Mucosa of descending colon (tissue), 3 donors: ENCODE data around the gene REELD1. TPM values are rescaled to one million over a fixed set of nuclear protein-coding genes. Genes with fewer than 3 reads are reported as not detected.

Source experiments
- ATAC-seq: fragments of 200-7000 bp; cut with Tn5 transposase; one replicate; pipeline ENCODE4 v1.9.1; 2020; ENCODE audit warnings: mild to moderate bottlenecking, moderate library complexity
- DNase-seq, 3 donors: peaks; one replicate each; pipeline ENCODE4 v3.0.0-alpha.2; 2020
- H3K36me3 ChIP-seq: fragments of 200-600 bp; one replicate; pipeline ENCODE4 v1.8.0; 2021; ENCODE audit warnings: low read depth, mild to moderate bottlenecking
- H3K4me1 ChIP-seq: fragments of 200-600 bp; one replicate; pipeline ENCODE4 v1.8.0; 2021; ENCODE audit warnings: low read depth, mild to moderate bottlenecking
- H3K4me3 ChIP-seq: fragments of 200-600 bp; one replicate; pipeline ENCODE4 v1.8.0; 2021; ENCODE audit warnings: mild to moderate bottlenecking
- H3K9me3 ChIP-seq: fragments of 200-600 bp; one replicate; pipeline ENCODE4 v1.8.0; 2021; ENCODE audit warnings: mild to moderate bottlenecking
- intact Hi-C, 2 donors: fragments of 100-400 bp; cut with DNase I in 1 of 2; cut with micrococcal nuclease in 1 of 2; formaldehyde crosslinking; loops; one replicate each; pipeline versions ENCODE4 v1.11.0 to v1.11.1; 2022; cut with DNase I, micrococcal nuclease
- total RNA-seq, 3 donors: library from RNA; stranded (reverse); fragmentation: NEBNext Ultra II Directional in 2 of 3; extraction: Animal tissue kit (Norgen Biotek cat#: 25700) in 2 of 3; gene quantifications; one replicate each; pipeline versions ENCODE4 v1.2.1 to v1.2.4, GENCODE V29; 2021 to 2023
- TF ChIP-seq, protein P1 (sequence below): fragments of 200-600 bp; IDR thresholded peaks from one replicate; pipeline ENCODE4 v1.8.0; 2022; ENCODE audit warnings: antibody characterized with exemption, mild to moderate bottlenecking
- donor health status: DM: no; HTN: no; CAD: no; lungs with moderate emphysema.
- donor health status: DM: no; HTN: no; CAD: no.
- donor health status: DM: no; HTN: yes; CAD: no.

REELD1 gene
- total RNA-seq, 3 donors from 2014 or later = 0.29 to 0.31 TPM; not detected in 1

DNA sequence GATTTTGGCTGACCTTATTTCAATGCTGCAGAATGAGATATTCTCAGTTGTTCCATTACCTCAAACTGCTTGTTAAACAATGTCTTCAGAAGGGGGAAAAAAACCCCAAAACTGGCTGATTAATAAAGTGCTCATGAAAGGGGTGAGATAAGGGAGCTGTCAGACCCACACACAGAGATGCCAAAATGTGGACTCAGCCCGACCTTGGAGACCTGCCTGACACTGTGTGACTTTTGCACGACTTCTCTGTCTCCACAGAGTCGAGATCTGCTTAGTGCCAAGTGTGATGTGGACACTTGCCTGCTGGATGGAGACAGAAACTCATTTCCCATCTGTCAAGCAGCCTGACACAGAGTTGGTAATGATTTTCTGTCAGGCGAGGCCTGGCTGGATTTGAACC lies 31.5 kb downstream of the REELD1 start:
- Histone ChIP-seq H3K4me3 (no peak overlapping the region), H3K4me1 (peaks cover 16% of the 10 kb centered on the region), H3K36me3 (no peaks in the 10 kb centered on the region), H3K9me3 (no peaks in the 10 kb centered on the region)
- TF ChIP-seq, protein P1, sequence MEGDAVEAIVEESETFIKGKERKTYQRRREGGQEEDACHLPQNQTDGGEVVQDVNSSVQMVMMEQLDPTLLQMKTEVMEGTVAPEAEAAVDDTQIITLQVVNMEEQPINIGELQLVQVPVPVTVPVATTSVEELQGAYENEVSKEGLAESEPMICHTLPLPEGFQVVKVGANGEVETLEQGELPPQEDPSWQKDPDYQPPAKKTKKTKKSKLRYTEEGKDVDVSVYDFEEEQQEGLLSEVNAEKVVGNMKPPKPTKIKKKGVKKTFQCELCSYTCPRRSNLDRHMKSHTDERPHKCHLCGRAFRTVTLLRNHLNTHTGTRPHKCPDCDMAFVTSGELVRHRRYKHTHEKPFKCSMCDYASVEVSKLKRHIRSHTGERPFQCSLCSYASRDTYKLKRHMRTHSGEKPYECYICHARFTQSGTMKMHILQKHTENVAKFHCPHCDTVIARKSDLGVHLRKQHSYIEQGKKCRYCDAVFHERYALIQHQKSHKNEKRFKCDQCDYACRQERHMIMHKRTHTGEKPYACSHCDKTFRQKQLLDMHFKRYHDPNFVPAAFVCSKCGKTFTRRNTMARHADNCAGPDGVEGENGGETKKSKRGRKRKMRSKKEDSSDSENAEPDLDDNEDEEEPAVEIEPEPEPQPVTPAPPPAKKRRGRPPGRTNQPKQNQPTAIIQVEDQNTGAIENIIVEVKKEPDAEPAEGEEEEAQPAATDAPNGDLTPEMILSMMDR = no peak
- no peak for ATAC-seq
- intact Hi-C loops = no loop called here
- no peak for DNase-seq

DNA sequence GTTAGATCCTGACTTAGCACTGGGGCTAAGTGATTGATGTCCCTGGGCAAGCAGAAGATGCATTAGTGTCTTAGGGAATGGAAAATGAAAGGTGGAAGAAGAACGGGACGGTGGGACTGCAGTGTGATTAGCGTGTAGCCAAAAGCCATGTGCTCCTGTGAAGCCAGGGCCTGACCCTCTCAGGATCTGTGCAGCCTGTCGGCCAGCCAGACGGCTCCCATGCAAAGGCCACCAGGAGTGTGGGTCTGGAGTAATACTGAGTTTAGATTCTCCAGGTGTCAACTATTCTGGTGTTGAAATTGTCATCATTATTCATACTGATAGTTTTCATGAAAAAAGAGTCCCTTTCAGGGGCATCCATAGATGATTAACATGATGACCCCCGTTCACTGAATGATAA lies 32.0 kb downstream of the REELD1 start:
- TF ChIP-seq, protein P1 = no peak
- DNase-seq (no peak), ATAC-seq (no peak)
- H3K4me3 ChIP-seq = no peak overlapping the region
- H3K9me3 ChIP-seq = no peaks in the 10 kb centered on the region
- H3K36me3 ChIP-seq = no peaks in the 10 kb centered on the region
- peaks cover 16% of the 10 kb centered on the region for H3K4me1 ChIP-seq
- intact Hi-C loops = no loop called here

DNA sequence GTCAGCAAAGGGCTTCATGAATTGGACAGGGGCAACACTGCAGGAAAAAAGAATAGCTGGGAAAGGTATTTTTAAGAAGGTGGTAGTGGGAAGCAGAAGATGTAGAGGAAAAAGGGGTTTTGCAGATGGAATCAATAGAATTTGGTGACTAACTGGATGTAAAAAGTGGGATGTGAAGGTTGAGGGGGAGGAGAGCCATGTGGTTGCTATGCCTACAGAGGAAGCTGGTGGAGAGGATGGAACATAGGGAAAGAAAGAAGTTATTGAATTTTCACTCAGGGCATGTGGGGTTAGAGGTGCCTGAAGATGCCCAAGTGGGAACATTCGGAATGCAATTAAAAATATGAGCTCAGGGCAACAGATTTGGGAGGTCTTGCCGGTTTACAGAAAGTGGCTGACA lies 33.0 kb downstream of the REELD1 start:
- TF ChIP-seq, protein P1 = no peak
- no peaks in the 10 kb centered on the region for H3K36me3 ChIP-seq
- DNase-seq = no peak
- peaks cover 7% of the 10 kb centered on the region for H3K4me1 ChIP-seq
- ATAC-seq = no peak
- no peaks in the 10 kb centered on the region for H3K9me3 ChIP-seq
- H3K4me3 ChIP-seq = no peak overlapping the region
- intact Hi-C loops = no loop called here

- no peaks in the 10 kb centered on the region for H3K4me1 ChIP-seq
- TF ChIP-seq, protein P1 = no peak
- H3K9me3 ChIP-seq = no peaks in the 10 kb centered on the region
- peak; percentile 63 for ATAC-seq
- H3K4me3 ChIP-seq = no peak overlapping the region
- no peak for DNase-seq
- no peaks in the 10 kb centered on the region for H3K36me3 ChIP-seq
- intact Hi-C loops = no loop called here
Measured at GRCh38 chr4:146252969-146253611, 38.8 kb downstream of the REELD1 start.

GRCh38 chr4:146255463-146255862 lies 41.1 kb downstream of the REELD1 start:
- intact Hi-C loops = no loop called here
- Histone ChIP-seq H3K36me3 (no peaks in the 10 kb centered on the region), H3K4me3 (no peak overlapping the region), H3K4me1 (no peaks in the 10 kb centered on the region), H3K9me3 (no peaks in the 10 kb centered on the region)
- TF ChIP-seq, protein P1 = no peak
- DNase-seq = no peak
- no peak for ATAC-seq

GRCh38 chr4:146255874-146256273 lies 41.5 kb downstream of the REELD1 start:
- no peaks in the 10 kb centered on the region for H3K9me3 ChIP-seq
- H3K4me3 ChIP-seq = no peak overlapping the region
- intact Hi-C loops = no loop called here
- H3K36me3 ChIP-seq = no peaks in the 10 kb centered on the region
- no peak for ATAC-seq
- TF ChIP-seq, protein P1 = no peak
- no peak for DNase-seq
- H3K4me1 ChIP-seq = no peaks in the 10 kb centered on the region
